HepG2 (cell line): ENCODE data around the gene SETD1A. TPM values are rescaled to one million over a fixed set of nuclear protein-coding genes. Genes with fewer than 3 reads are reported as not detected.
A peak's percentile ranks its signal among the peaks of the same experiment; 100 is the strongest.

Experiments
- ATF3 ChIP-seq: sonication (generic); formaldehyde crosslinking; IDR thresholded peaks from 2 replicates; pipeline ENCODE4 v1.4.0; 2020; ENCODE audit warnings: missing genetic modification reagents
- BCL3 ChIP-seq: sonication (generic); formaldehyde crosslinking; IDR thresholded peaks from 2 replicates; pipeline ENCODE4 v1.5.1; 2020; ENCODE audit warnings: mild to moderate bottlenecking, missing genetic modification reagents, moderate library complexity
- CREBL2 ChIP-seq: sonication (generic); formaldehyde crosslinking; IDR thresholded peaks from 2 replicates; pipeline ENCODE4 v1.8.1; 2023; ENCODE audit warnings: missing genetic modification reagents, mild to moderate bottlenecking, borderline replicate concordance
- EEA1 ChIP-seq: sonication (generic); formaldehyde crosslinking; IDR thresholded peaks from 2 replicates; pipeline ENCODE4 v1.5.1; 2020; ENCODE audit warnings: mild to moderate bottlenecking, missing genetic modification reagents, borderline replicate concordance
- ELF4 ChIP-seq: sonication (generic); formaldehyde crosslinking; IDR thresholded peaks from 2 replicates; pipeline ENCODE4 v1.5.0; 2020; ENCODE audit warnings: missing genetic modification reagents, mild to moderate bottlenecking, moderate library complexity, borderline replicate concordance
- GABPA ChIP-seq, 2 experiments: IDR thresholded peaks; 2 replicates each; pipeline ENCODE4 v1.6.1; 2011 to 2016; ENCODE audit warnings: low read depth in 2 of 2, low read length in 1 of 2, missing biosample characterization in 1 of 2, missing genetic modification characterization in 1 of 2
- HIVEP1 ChIP-seq: sonication (generic); formaldehyde crosslinking; IDR thresholded peaks from 2 replicates; pipeline ENCODE4 v1.4.0; 2020; ENCODE audit warnings: mild to moderate bottlenecking, missing genetic modification reagents
- HNF4G ChIP-seq, 2 experiments: sonication (generic) in 1 of 2; formaldehyde crosslinking in 1 of 2; IDR thresholded peaks; 2 replicates each; pipeline versions ENCODE4 v1.4.0 to v1.6.1; 2011 to 2020; ENCODE audit warnings: borderline replicate concordance in 2 of 2, low read depth in 2 of 2, mild to moderate bottlenecking in 2 of 2, low read length in 1 of 2, missing genetic modification reagents in 1 of 2, moderate library complexity in 1 of 2
- RXRB ChIP-seq: IDR thresholded peaks from 2 replicates; pipeline ENCODE4 v1.6.1; 2016; ENCODE audit warnings: borderline replicate concordance, missing genetic modification reagents, missing compliant biosample characterization
- TBX2 ChIP-seq: sonication (generic); formaldehyde crosslinking; IDR thresholded peaks from 2 replicates; pipeline ENCODE4 v1.5.0; 2020; ENCODE audit warnings: missing genetic modification reagents, mild to moderate bottlenecking, borderline replicate concordance
- ZFP82 ChIP-seq: sonication (generic); formaldehyde crosslinking; IDR thresholded peaks from 2 replicates; pipeline ENCODE4 v1.5.1; 2020; ENCODE audit warnings: mild to moderate bottlenecking, missing genetic modification reagents, borderline replicate concordance
- ZNF264 ChIP-seq: sonication (generic); formaldehyde crosslinking; IDR thresholded peaks from 2 replicates; pipeline ENCODE4 v1.4.0; 2020; ENCODE audit warnings: missing genetic modification reagents
- ZNF30 ChIP-seq: sonication (generic); formaldehyde crosslinking; IDR thresholded peaks from 2 replicates; pipeline ENCODE4 v1.5.0; 2020; ENCODE audit warnings: mild to moderate bottlenecking, missing genetic modification reagents
- ZNF629 ChIP-seq: sonication (generic); formaldehyde crosslinking; conservative IDR thresholded peaks from 2 replicates; pipeline ENCODE4 v1.5.0; 2020; ENCODE audit warnings: missing genetic modification reagents
- polyA plus RNA-seq, 8 experiments: library from polyadenylated mRNA; depleted of rRNA in 3 of 8; stranded (reverse) in 7 of 8; unstranded in 1 of 8; fragments of >200 nt; fragmentation: Illumina TruSeq in 4 of 8; extraction: Trizol in 4 of 8; gene quantifications; 2 replicates each; pipeline versions ENCODE4 v1.2.1 to v1.2.3, GENCODE V29; 2011 to 2016; ENCODE audit warnings: low read depth in 4 of 8, missing spikeins in 1 of 8, mixed read lengths in 1 of 8; ENCODE audit not compliant: insufficient read depth in 1 of 8
- total RNA-seq, 5 experiments: library from RNA; depleted of rRNA; stranded (reverse); fragments of >200 nt; fragmentation: Illumina TruSeq; extraction: Trizol; gene quantifications; 2 replicates each; pipeline ENCODE4 v1.2.3, GENCODE V29; 2016; ENCODE audit warnings: low read depth in 1 of 5
- TF ChIP-seq, protein P1 (sequence below): sonication (generic); formaldehyde crosslinking; IDR thresholded peaks from 2 replicates; pipeline ENCODE4 v1.5.1; 2020; ENCODE audit warnings: mild to moderate bottlenecking, missing genetic modification reagents, moderate library complexity
- TF ChIP-seq, protein P2 (sequence below): sonication (generic); formaldehyde crosslinking; IDR thresholded peaks from 2 replicates; pipeline ENCODE4 v1.8.0; 2022; ENCODE audit warnings: mild to moderate bottlenecking, missing genetic modification reagents
- TF ChIP-seq, protein P3 (sequence below): IDR thresholded peaks from 2 replicates; pipeline ENCODE4 v1.6.1; 2016; ENCODE audit warnings: low read depth, borderline replicate concordance
- TF ChIP-seq, protein P4 (sequence below): sonication (generic); formaldehyde crosslinking; IDR thresholded peaks from 2 replicates; pipeline ENCODE4 v1.8.0; 2022; ENCODE audit warnings: missing genetic modification reagents, mild to moderate bottlenecking, borderline replicate concordance

Gene SETD1A
- total and polyA plus RNA-seq, 2 of the 13 experiments (the other 11 are each of a cell fraction or from before 2014, with no cell fraction given): 3.8 to 5.6 TPM

- TF ChIP-seq ZNF629 (peak; percentile 99), GABPA (IDR thresholded peaks at IDR 0.05; ENCODE audit: low read depth, low read length) (no peak), GABPA (CRISPR knock-in tag; IDR thresholded peaks at IDR 0.05; ENCODE audit: low read depth) (no peak), BCL3 (CRISPR knock-in tag) (peak; percentile 73; the same call in 1 of the 2 replicates), EEA1 (CRISPR knock-in tag) (peak; percentile 27; the same call in 1 of the 2 replicates), ZFP82 (CRISPR knock-in tag) (peak; percentile 89), HIVEP1 (peak; percentile 35; the same call in 1 of the 2 replicates), ELF4 (CRISPR knock-in tag) (peak; percentile 71; the same call in 1 of the 2 replicates), CREBL2 (CRISPR knock-in tag) (0 out of 2 replicates have a peak, but pooled peaks have one; percentile 22), ZNF264 (CRISPR knock-in tag) (no peak), ZNF30 (no peak), HNF4G (IDR thresholded peaks at IDR 0.05; ENCODE audit: borderline replicate concordance, low read depth, low read length) (no peak), HNF4G (CRISPR knock-in tag; IDR thresholded peaks at IDR 0.05; ENCODE audit: borderline replicate concordance, low read depth) (peak; percentile 40; the same call in 1 of the 2 replicates), TBX2 (CRISPR knock-in tag) (peak; percentile 54), RXRB (CRISPR knock-in tag) (peak; percentile 28; the same call in 1 of the 2 replicates), ATF3 (CRISPR knock-in tag) (peak; percentile 4; the same call in 1 of the 2 replicates)
- TF ChIP-seq, protein P1, sequence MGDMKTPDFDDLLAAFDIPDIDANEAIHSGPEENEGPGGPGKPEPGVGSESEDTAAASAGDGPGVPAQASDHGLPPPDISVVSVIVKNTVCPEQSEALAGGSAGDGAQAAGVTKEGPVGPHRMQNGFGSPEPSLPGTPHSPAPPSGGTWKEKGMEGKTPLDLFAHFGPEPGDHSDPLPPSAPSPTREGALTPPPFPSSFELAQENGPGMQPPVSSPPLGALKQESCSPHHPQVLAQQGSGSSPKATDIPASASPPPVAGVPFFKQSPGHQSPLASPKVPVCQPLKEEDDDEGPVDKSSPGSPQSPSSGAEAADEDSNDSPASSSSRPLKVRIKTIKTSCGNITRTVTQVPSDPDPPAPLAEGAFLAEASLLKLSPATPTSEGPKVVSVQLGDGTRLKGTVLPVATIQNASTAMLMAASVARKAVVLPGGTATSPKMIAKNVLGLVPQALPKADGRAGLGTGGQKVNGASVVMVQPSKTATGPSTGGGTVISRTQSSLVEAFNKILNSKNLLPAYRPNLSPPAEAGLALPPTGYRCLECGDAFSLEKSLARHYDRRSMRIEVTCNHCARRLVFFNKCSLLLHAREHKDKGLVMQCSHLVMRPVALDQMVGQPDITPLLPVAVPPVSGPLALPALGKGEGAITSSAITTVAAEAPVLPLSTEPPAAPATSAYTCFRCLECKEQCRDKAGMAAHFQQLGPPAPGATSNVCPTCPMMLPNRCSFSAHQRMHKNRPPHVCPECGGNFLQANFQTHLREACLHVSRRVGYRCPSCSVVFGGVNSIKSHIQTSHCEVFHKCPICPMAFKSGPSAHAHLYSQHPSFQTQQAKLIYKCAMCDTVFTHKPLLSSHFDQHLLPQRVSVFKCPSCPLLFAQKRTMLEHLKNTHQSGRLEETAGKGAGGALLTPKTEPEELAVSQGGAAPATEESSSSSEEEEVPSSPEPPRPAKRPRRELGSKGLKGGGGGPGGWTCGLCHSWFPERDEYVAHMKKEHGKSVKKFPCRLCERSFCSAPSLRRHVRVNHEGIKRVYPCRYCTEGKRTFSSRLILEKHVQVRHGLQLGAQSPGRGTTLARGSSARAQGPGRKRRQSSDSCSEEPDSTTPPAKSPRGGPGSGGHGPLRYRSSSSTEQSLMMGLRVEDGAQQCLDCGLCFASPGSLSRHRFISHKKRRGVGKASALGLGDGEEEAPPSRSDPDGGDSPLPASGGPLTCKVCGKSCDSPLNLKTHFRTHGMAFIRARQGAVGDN: peak; percentile 68
- TF ChIP-seq, protein P2, sequence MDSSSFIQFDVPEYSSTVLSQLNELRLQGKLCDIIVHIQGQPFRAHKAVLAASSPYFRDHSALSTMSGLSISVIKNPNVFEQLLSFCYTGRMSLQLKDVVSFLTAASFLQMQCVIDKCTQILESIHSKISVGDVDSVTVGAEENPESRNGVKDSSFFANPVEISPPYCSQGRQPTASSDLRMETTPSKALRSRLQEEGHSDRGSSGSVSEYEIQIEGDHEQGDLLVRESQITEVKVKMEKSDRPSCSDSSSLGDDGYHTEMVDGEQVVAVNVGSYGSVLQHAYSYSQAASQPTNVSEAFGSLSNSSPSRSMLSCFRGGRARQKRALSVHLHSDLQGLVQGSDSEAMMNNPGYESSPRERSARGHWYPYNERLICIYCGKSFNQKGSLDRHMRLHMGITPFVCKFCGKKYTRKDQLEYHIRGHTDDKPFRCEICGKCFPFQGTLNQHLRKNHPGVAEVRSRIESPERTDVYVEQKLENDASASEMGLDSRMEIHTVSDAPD (CRISPR knock-in tag): no peak
- TF ChIP-seq, protein P3, sequence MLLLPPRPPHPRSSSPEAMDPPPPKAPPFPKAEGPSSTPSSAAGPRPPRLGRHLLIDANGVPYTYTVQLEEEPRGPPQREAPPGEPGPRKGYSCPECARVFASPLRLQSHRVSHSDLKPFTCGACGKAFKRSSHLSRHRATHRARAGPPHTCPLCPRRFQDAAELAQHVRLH (CRISPR knock-in tag): peak; percentile 55; the same call in 1 of the 2 replicates
- TF ChIP-seq, protein P4, sequence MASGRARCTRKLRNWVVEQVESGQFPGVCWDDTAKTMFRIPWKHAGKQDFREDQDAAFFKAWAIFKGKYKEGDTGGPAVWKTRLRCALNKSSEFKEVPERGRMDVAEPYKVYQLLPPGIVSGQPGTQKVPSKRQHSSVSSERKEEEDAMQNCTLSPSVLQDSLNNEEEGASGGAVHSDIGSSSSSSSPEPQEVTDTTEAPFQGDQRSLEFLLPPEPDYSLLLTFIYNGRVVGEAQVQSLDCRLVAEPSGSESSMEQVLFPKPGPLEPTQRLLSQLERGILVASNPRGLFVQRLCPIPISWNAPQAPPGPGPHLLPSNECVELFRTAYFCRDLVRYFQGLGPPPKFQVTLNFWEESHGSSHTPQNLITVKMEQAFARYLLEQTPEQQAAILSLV: no peak
Measured at GRCh38 chr16:30921748-30922419, 35.7 kb upstream of the SETD1A start (continued).
